SU-DHL-6 (cell line): ENCODE data around the gene BCL2L1.
"Not testable (repeated sequence)": the region's sequence is repeated elsewhere in the genome, so short reads cannot be mapped to it uniquely, and the experiment has no call there.

Experiments used
- H2AFZ ChIP-seq: fragments of 200-600 bp; sonication (generic); 2 replicates; pipeline ENCODE4 v1.6.1; 2014; ENCODE audit warnings: low read depth, mild to moderate bottlenecking, moderate library complexity, mixed read lengths, antibody characterized with exemption, low read length; ENCODE audit not compliant: severe bottlenecking
- H3F3A ChIP-seq: fragments of 200-600 bp; shearing (Covaris generic); 2 replicates; pipeline ENCODE4 v1.6.0; 2016; ENCODE audit warnings: antibody characterized with exemption, mild to moderate bottlenecking; ENCODE audit not compliant: insufficient read depth
- H3K27ac ChIP-seq: fragments of 200-600 bp; sonication (generic); 2 replicates; pipeline ENCODE4 v1.5.1; 2016; ENCODE audit warnings: low read depth, mild to moderate bottlenecking, low read length, moderate library complexity, mixed read lengths
- H3K27me3 ChIP-seq: fragments of 200-600 bp; sonication (generic), shearing (Covaris generic); 2 replicates; pipeline ENCODE4 v1.6.0; 2014; ENCODE audit warnings: mild to moderate bottlenecking, low read length
- H3K36me3 ChIP-seq: fragments of 200-600 bp; sonication (generic); 2 replicates; pipeline ENCODE4 v1.6.1; 2014; ENCODE audit warnings: mild to moderate bottlenecking, low read length, mixed read lengths
- H3K4me2 ChIP-seq: fragments of 300-600, 200-600 bp; shearing (Covaris generic), sonication (generic); 2 replicates; pipeline ENCODE4 v1.6.0; 2014; ENCODE audit warnings: low read length, low read depth, mild to moderate bottlenecking; ENCODE audit not compliant: poor library complexity, severe bottlenecking
- H3K4me3 ChIP-seq: fragments of 200-600 bp; sonication (generic); 2 replicates; pipeline ENCODE4 v1.5.1; 2014; ENCODE audit warnings: antibody characterized with exemption, low read length, mild to moderate bottlenecking, mixed read lengths; ENCODE audit not compliant: insufficient read depth, poor library complexity, severe bottlenecking
- H3K79me2 ChIP-seq: fragments of 200-600 bp; sonication (generic); 2 replicates; pipeline ENCODE4 v1.6.1; 2014; ENCODE audit warnings: mild to moderate bottlenecking, low read length, moderate library complexity; ENCODE audit not compliant: insufficient read depth
- H3K9ac ChIP-seq: fragments of 200-600 bp; sonication (generic); 2 replicates; pipeline ENCODE4 v1.7.0; 2014; ENCODE audit warnings: mild to moderate bottlenecking, low read length
- H3K9me2 ChIP-seq: fragments of 200-600 bp; sonication (generic); replicated peaks from 2 replicates; pipeline ENCODE4 v1.6.1; 2014; ENCODE audit warnings: low read length; ENCODE audit not compliant: insufficient read depth
- H3K9me3 ChIP-seq: fragments of 200-600 bp; sonication (generic); 2 replicates; pipeline ENCODE4 v1.6.1; 2014; ENCODE audit warnings: low read length, mixed read lengths; ENCODE audit not compliant: insufficient read depth
- H4K20me1 ChIP-seq: fragments of 200-600 bp; sonication (generic); 2 replicates; pipeline ENCODE4 v1.6.1; 2014; ENCODE audit warnings: low read depth, mild to moderate bottlenecking, antibody characterized with exemption, low read length, moderate library complexity, mixed read lengths
- EZH2phosphoT487 ChIP-seq: fragments of 200-600 bp; sonication (generic), shearing (Covaris generic); conservative IDR thresholded peaks from 2 replicates; pipeline ENCODE4 v1.6.1; 2018; ENCODE audit warnings: mild to moderate bottlenecking, antibody characterized with exemption, low read length, moderate library complexity, mixed read lengths
- TF ChIP-seq, protein P1 (sequence below): fragments of 200-600 bp; sonication (generic); IDR thresholded peaks from one replicate; pipeline ENCODE4 v1.5.1; 2017; ENCODE audit warnings: antibody characterized with exemption, mild to moderate bottlenecking, low read length, moderate library complexity; ENCODE audit not compliant: insufficient read depth, poor library complexity, severe bottlenecking

BCL2L1 gene

GRCh38 chr20:31653561-31653960 is 69.1 kb downstream of the BCL2L1 start:
- Histone ChIP-seq H3K27ac (no peak overlapping the region), H3K9me2 (no peaks in the 10 kb centered on the region), H3K79me2 (no peaks in the 10 kb centered on the region), H3K9me3 (no peaks in the 10 kb centered on the region), H2AFZ (no peak overlapping the region), H3K36me3 (no peaks in the 10 kb centered on the region), H3K27me3 (no peaks in the 10 kb centered on the region), H3F3A (no peaks in the 10 kb centered on the region), H3K4me2 (no peak overlapping the region), H3K4me3 (no peak overlapping the region), H4K20me1 (no peaks in the 10 kb centered on the region), H3K9ac (no peak overlapping the region)
- TF ChIP-seq, protein P1, sequence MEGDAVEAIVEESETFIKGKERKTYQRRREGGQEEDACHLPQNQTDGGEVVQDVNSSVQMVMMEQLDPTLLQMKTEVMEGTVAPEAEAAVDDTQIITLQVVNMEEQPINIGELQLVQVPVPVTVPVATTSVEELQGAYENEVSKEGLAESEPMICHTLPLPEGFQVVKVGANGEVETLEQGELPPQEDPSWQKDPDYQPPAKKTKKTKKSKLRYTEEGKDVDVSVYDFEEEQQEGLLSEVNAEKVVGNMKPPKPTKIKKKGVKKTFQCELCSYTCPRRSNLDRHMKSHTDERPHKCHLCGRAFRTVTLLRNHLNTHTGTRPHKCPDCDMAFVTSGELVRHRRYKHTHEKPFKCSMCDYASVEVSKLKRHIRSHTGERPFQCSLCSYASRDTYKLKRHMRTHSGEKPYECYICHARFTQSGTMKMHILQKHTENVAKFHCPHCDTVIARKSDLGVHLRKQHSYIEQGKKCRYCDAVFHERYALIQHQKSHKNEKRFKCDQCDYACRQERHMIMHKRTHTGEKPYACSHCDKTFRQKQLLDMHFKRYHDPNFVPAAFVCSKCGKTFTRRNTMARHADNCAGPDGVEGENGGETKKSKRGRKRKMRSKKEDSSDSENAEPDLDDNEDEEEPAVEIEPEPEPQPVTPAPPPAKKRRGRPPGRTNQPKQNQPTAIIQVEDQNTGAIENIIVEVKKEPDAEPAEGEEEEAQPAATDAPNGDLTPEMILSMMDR: no peak
- no peak for TF ChIP-seq EZH2phosphoT487

DNA sequence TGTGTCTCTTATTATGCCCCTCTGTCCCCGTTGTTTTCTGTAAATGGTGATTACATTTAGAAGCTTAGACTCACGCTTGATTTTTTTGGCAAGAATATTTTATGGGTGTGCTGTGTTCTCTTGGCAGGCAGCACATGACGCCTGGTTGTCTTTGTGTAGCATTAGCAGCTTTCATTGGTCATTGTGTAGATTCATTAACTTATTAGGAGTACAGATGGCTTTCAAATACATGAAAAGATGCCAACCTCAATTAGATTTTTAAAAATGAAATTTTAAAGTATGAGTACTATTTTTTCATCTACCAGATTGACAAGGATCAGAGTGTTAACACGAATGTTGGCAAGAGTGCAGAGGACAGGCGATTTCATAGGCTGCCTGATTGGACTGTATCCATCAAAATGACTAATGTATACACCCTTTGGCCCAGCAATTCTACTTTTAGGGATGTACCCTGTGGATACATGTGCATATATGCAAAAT is 69.7 kb downstream of the BCL2L1 start:
- TF ChIP-seq EZH2phosphoT487: no peak
- TF ChIP-seq, protein P1: no peak
- no peaks in the 10 kb centered on the region for H3K27me3 ChIP-seq
- H3K9me2 ChIP-seq: no peaks in the 10 kb centered on the region
- no peak overlapping the region for H2AFZ ChIP-seq
- no peaks in the 10 kb centered on the region for H4K20me1 ChIP-seq
- no peak overlapping the region for H3K4me2 ChIP-seq
- no peak overlapping the region for H3K9ac ChIP-seq
- H3F3A ChIP-seq: no peaks in the 10 kb centered on the region
- H3K36me3 ChIP-seq: no peaks in the 10 kb centered on the region
- H3K27ac ChIP-seq: no peak overlapping the region
- H3K4me3 ChIP-seq: no peak overlapping the region
- H3K9me3 ChIP-seq: no peaks in the 10 kb centered on the region
- no peaks in the 10 kb centered on the region for H3K79me2 ChIP-seq

GRCh38 chr20:31648104-31648503 is 74.6 kb downstream of the BCL2L1 start:
- not testable (repeated sequence) for H3K27me3 ChIP-seq, H3K9ac ChIP-seq, H3K9me2 ChIP-seq, H4K20me1 ChIP-seq, H3K79me2 ChIP-seq, H3K27ac ChIP-seq, H2AFZ ChIP-seq, H3K4me3 ChIP-seq, H3K36me3 ChIP-seq, H3K4me2 ChIP-seq, H3K9me3 ChIP-seq, H3F3A ChIP-seq

- Histone ChIP-seq H3K4me3 (no peak overlapping the region), H3K9me3 (no peaks in the 10 kb centered on the region), H3F3A (no peaks in the 10 kb centered on the region), H4K20me1 (no peaks in the 10 kb centered on the region), H3K79me2 (no peaks in the 10 kb centered on the region), H3K36me3 (no peaks in the 10 kb centered on the region), H3K27ac (no peak overlapping the region), H3K9me2 (no peaks in the 10 kb centered on the region), H3K4me2 (no peak overlapping the region), H3K27me3 (no peaks in the 10 kb centered on the region), H2AFZ (no peak overlapping the region), H3K9ac (no peak overlapping the region)
- no peak for TF ChIP-seq EZH2phosphoT487
- TF ChIP-seq, protein P1: no peak
Observed at GRCh38 chr20:31644701-31645100, 78.0 kb downstream of the BCL2L1 start.
